ENCODE results near the gene OR3A3. TPM values are rescaled to one million over a fixed set of nuclear protein-coding genes. Genes with fewer than 3 reads are reported as not detected.
"Not testable (repeated sequence)": the region's sequence is repeated elsewhere in the genome, so short reads cannot be mapped to it uniquely, and the experiment has no call there.

The OR3A3 gene
- total and polyA plus RNA-seq, 2 of the 8 experiments (the other 6 are each of a cell fraction or from before 2014, with no cell fraction given) = not detected

DNA sequence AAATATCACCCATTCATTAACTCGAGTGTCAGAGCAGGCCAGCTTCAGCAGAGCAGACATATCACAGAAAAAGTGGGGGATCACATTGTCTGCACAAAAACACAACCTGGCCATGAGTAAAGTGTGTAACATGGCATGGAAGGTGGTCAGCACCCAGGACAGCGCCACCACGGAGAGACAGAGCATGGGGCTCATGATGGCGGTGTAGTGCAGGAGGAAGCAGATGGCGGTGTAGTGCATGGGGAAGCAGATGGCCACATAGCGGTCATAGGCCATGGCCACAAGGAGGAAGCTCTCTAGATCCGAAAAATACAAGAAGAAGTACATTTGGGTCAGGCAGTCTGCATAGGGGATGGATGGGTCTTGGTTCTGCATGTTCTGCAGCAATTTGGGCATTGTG, 22.0 kb downstream of the OR3A3 start:
- H3K23ac ChIP-seq (ENCODE audit: insufficient read length); H4K91ac ChIP-seq (replicated peaks; ENCODE audit: insufficient read length, low read length); H3K4me1 ChIP-seq (replicated peaks in 1 of 4; ENCODE audit: control insufficient read depth in 3 of 4, insufficient read depth in 4 of 4, low read length in 3 of 4); H2BK15ac ChIP-seq (ENCODE audit: low read length); H3K4ac ChIP-seq (replicated peaks; ENCODE audit: insufficient read length, low read depth, low read length); H2BK5ac ChIP-seq (ENCODE audit: low read depth, low read length); H4K8ac ChIP-seq (ENCODE audit: extremely low read depth, insufficient read depth, low read length); H2BK12ac ChIP-seq (ENCODE audit: low read depth, low read length); H3K9me3 ChIP-seq (ENCODE audit: insufficient read depth in 2 of 2, low read depth in 1 of 2, low read length in 1 of 2); H3K36me3 ChIP-seq (ENCODE audit: control insufficient read depth in 2 of 4, insufficient read depth in 4 of 4, low read length in 3 of 4); H3K79me1 ChIP-seq (ENCODE audit: low read depth, low read length); H3K9ac ChIP-seq (replicated peaks in 1 of 4; ENCODE audit: extremely low read depth in 1 of 4, low read depth in 3 of 4, low read length in 3 of 4); H3K18ac ChIP-seq (ENCODE audit: extremely low read depth, low read length); H3K23me2 ChIP-seq (ENCODE audit: low read depth, low read length); H4K20me1 ChIP-seq (replicated peaks in 1 of 2; ENCODE audit: control insufficient read depth in 1 of 2, insufficient read depth in 2 of 2, low read length in 2 of 2); CTCF ChIA-PET (ENCODE audit: partially characterized antibody); H3K4me2 ChIP-seq (ENCODE audit: insufficient read depth in 1 of 2, low read depth in 2 of 2, low read length in 2 of 2); H2BK120ac ChIP-seq (replicated peaks; ENCODE audit: low read depth, low read length); H3K79me2 ChIP-seq (ENCODE audit: control insufficient read depth in 1 of 2, insufficient read depth in 2 of 2, low read length in 2 of 2); H3K56ac ChIP-seq (replicated peaks; ENCODE audit: insufficient read length, low read depth, low read length); H3K27me3 ChIP-seq (replicated peaks in 1 of 4; ENCODE audit: control insufficient read depth in 3 of 4, extremely low read depth in 1 of 4, insufficient read depth in 3 of 4, low read length in 3 of 4); H2AFZ ChIP-seq (ENCODE audit: low read length); H2BK20ac ChIP-seq (ENCODE audit: low read length); H3K14ac ChIP-seq (ENCODE audit: insufficient read length); H2AK5ac ChIP-seq (ENCODE audit: low read depth, low read length); H4K5ac ChIP-seq (ENCODE audit: insufficient read length, low read depth, low read length); POLR2A ChIA-PET (ENCODE audit: partially characterized antibody); H3K4me3 ChIP-seq (ENCODE audit: extremely low read depth in 1 of 4, insufficient read depth in 2 of 4, low read depth in 3 of 4, low read length in 4 of 4); H3K27ac ChIP-seq (ENCODE audit: low read depth, low read length): not testable (repeated sequence)
- TF ChIP-seq MAX (IDR thresholded peaks at IDR 0.05) (0 out of 2 replicates have a peak, but pooled peaks have one; percentile 24), YY1 (IDR thresholded peaks at IDR 0.05; ENCODE audit: low read depth, low read length) (peak; percentile 56; the same call in 1 of the 2 replicates)
- peak in 1 of 2 experiments; percentile 65 for DNase-seq (ENCODE audit: low read depth in 1 of 2, low spot score in 2 of 2)
- 78% methylated on average over 7 of the region's 7 CpGs; no CpG with 5 or more reads in 1 of the 2 experiments for WGBS, 2 experiments (ENCODE audit: extremely low coverage in 1 of 2, insufficient coverage in 1 of 2, insufficient read length in 1 of 2, insufficient replicate concordance in 2 of 2, low coverage in 1 of 2, low lambda C conversion rate in 2 of 2, missing lambda C conversion rate in 1 of 2)
- peak; percentile 82 for FAIRE-seq
